HG03045 (cell line): ENCODE measurements around the gene TREM2.
A peak's percentile ranks its signal among the peaks of the same experiment; 100 is the strongest.

Source experiments
- ATAC-seq: cut with Tn5 transposase; IDR thresholded peaks from one replicate; pipeline ENCODE4 v1.9.1; 2021; ENCODE audit warnings: mild to moderate bottlenecking, moderate library complexity; ENCODE audit not compliant: unreplicated experiment

The TREM2 gene

DNA sequence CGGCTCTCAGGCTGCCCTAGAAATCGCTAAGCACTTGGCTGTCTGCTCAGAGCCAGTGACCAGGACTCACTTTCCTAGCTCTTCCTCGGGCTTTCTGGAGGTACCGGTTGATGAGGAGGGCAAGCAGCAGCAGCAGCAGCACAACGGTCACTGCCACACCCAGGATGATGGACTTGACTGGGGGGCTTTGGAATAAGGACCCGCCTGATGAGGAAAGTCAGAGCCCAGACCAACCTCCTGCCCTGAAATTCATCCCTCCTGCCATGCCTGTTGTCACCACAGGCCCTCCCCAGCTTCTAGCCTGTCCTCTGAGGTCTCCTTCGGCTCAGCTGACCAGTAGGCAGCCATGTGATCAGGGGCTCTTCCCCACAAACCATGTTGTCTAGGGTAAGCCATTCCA is 21.8 kb upstream of the TREM2 start:
- ATAC-seq, result no peak

DNA sequence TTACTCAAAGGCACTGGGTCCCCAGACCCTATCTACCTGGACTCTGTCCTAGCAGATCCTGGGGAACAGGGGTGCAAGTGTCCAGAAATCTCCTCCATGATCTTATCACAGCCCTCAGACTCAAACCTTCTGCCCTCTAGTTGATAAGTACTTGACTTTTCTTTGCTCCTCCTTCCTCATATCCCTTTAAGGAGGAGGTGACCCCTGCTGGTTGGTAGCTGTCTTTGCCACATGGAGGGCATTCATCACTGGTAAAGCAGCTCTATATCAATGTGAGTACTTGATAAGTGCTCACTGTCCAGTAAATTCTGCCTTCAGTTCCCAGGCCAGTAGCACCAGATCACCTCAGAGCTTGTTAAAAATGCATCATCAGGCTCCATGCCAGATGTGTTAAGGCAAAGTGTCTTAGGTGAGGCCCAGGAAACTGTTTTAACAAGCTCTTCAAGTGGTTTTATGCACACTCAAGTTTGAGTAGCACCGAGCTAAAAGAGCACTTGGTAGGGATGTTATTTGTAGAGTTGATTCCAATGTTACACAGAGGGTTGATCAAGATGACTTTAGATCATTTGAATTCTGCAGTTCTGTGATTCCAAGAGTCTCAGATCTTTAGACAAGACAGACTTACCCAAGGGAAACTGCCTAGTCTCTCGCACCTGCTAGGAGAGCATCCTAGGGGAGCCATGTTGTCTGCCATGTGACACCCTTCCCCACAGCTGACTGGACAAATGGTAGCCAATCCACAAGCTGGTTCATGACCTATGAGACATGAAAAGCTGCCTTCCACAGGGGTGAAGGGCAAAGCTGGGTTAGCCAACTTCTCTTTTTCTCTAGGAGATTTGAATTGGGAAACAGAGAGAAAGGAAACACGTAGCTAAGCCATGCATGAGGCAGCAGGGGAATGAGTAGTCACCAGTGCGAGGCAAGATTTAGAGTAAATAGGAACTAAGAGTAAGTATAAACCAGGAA is 19.4 kb upstream of the TREM2 start:
- peak; percentile 70 for ATAC-seq

DNA sequence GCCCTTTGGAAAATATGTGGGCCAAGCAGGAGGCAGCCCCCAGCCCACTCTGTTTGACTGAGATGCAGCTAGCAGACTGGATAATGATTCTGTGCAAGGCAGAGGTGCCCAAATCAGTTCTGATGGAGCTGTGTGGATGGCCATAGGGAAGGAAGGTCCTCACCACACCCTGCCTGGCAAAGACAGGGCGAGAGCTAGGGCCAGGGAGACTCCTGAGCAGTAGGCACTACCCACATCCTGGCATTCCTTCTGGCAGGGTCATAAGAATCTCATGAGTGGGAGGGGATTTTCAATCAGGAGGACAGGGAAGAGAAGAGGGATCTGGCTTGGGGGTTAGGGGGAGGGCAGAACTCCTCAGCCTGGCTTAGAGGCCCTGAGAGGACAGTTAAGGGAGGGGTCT is 18.6 kb upstream of the TREM2 start:
- ATAC-seq, result no peak

DNA sequence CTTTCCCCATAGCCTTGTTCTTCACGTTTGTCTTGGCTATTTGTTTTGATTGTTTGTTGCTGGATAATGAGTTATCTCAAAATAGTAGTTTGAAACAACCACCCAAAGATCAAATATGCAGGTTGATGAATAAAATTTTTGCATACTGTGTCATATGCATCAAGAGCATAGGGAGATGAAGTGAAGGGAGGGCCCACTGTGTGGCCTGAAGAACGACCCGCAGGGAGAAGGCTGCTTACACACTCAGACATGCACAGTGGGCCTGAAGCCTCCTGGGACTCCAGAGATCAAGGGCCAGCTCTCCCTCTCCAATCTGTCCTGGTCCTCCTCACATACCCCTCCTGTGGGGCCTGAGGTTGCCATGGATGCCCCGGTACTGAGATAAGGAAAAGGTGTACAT is 16.2 kb upstream of the TREM2 start:
- no peak for ATAC-seq

DNA sequence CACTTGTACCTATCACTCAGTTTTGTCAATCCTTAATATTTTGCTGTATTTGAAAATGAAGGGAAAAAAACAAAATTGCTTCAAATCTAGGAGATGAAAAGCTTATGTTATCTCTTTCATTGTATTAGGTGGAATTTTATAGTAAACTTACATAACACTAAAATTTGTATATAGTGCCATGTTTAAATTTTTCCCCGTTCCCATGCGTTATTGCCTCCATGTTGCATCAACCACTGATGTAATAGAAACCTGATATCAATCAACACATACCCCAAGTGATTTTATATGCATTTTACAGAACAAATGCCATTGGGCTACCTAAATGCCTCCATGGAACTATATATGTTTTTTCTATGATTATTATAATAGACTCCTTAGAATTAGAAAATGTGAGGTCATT is 14.8 kb upstream of the TREM2 start:
- ATAC-seq, result no peak

DNA sequence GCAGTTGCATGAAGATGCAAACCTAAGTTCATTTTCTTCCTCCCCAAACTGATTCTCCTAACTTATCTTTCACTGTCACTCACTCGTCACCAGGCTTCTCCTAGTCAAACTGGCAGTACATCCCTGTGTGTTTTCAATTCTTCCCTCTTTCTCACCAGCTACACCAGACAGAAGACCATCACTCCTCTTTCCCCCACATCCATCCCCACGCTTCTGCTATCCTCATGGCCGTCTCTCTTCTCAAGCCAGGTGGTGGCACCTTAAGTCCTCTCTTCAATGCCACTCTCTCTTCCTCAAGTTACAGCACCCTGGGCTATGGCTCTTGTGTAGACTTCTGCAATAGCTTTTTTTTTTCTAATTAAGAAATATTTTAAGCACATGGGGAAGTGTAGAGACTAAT is 14.4 kb upstream of the TREM2 start:
- ATAC-seq, result no peak

DNA sequence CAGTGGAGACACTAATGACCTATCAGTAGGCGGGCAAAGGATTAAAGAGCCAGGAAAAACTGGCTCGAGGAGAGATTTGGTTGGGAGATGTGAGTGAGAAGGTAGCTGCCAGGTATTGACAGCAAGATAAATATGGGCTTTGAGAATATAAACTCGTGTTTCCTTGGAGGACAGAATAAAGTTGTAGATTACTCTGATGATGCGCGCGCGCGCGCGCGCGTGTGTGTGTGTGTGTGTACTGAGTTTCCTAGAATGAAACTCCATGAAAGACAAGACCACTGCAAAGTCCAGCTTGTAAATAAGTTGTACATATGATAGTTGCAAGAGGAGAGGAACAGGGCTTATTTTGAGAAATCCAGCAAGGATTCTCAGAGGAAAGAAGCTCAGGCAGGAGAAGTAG is 13.3 kb upstream of the TREM2 start:
- ATAC-seq, result no peak

DNA sequence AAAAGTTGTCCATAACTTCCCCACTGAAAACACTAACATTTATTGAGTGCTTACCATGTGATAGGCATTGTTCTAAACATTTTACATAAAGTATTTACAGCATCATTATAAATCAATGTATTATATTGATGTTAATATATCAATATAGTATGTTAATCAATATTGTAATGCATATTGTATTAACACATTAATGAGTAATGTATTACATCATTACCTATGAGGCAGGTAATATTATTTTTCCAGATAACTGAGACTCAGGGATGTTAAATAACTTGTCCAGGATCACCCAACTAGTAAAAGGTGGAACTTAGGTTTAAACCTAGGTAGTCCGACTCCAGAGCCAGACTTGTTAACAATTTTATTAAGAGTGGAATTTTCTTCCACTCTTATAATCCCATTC is 12.2 kb upstream of the TREM2 start:
- ATAC-seq, result no peak

DNA sequence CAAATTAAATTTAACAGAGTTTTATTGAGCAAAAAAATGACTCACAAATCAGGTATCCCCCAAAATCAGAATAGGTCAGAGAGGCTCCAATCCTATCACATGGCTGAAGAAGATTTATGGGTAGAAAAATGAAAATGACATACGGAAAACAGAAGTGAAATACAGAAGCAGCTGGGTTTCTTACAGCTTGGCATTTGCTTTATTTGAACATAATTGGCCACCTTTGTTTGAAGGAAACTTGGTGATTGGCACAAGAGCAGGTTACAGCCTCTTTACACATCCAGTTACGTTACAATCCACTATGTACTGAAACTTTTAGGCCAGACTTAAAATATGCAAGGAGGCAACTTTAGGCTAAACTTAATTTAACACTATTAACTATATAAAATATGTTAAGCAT is 11.7 kb upstream of the TREM2 start:
- ATAC-seq, result no peak

DNA sequence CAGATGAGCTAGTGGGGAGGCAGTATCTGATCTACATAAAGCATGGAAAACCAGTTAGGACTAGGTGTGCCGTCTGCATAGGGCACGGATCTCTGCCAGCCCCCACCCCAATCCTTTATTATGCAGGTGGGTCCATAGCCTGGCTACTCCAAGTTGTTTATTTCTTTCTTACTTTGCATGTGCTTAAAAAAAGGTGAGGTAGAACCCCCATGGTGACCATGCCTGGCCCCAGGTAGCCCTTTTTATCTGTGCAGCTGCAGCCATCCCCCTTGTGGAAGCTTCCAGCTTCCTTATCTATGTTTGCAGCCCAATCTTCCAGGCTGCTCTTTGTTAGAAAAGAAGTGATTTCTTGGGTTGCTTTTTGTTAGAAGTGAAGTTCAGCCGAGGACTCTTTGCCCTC is 9.0 kb upstream of the TREM2 start:
- ATAC-seq, result no peak

DNA sequence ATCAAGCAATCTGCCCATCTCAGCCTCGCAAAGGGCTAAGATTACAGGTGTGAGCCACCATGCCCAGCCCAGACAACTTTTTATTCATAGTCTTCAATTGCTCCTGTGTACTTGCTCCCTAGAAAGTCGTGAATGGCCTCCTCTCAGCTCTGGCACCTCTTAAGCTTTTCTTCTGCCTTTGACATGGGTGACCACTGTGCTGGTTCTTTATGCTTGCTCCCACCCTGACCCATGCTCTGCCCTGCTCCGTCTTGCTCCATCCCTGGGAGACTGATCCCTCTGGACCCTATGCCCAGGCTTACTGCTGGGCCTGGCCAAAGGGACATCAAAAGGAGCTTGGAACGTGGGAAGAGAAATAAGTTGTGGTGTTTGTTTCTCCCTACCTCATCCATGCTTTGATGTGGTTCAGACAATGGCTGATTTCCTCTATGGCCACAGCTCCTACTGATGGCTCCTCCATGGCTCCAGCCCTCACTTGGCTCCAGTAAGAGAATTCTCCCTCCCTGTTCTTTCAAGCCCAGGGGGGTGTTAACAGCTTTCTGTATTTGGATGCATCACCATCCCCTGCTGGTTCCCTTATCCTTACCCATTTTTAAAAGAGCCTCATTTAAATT is 7.7 kb upstream of the TREM2 start:
- no peak for ATAC-seq

DNA sequence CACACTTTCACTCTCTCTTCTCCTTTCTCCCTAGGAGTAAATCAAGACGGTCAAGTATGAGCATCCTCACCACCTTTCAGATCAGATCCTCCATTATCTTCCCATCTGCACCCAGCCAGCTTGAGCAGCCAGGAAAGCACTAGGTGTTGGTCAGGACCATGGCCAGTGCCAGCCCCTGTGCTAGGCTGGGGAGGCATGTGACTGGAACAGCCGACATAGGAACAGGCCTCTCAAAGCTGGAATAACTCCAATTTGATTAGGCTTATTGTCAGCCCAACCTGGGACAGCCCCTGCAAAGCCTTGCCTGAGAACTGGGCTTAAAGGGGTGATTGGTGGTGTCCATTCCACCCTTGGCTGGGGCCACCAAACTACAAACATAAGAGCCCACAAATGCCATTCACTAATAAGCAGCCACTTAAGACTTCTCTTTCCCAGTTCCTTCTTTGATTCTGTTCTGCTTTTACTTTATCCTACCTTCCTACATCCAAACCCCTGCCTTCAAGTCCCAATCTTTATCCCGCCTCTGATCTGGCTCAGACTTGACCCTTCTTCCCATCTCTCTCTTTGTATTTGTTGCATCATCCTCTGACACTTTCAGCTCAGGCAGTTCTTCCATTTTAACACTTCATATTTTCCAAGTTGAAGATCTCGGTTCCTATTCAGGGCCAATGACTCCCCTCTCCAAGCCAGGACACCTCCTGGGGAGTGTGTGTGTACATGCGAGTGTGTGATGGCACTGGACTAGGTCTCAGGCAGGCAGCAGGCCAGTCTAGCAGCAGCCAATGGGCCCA is 4.5 kb upstream of the TREM2 start:
- no peak for ATAC-seq

DNA sequence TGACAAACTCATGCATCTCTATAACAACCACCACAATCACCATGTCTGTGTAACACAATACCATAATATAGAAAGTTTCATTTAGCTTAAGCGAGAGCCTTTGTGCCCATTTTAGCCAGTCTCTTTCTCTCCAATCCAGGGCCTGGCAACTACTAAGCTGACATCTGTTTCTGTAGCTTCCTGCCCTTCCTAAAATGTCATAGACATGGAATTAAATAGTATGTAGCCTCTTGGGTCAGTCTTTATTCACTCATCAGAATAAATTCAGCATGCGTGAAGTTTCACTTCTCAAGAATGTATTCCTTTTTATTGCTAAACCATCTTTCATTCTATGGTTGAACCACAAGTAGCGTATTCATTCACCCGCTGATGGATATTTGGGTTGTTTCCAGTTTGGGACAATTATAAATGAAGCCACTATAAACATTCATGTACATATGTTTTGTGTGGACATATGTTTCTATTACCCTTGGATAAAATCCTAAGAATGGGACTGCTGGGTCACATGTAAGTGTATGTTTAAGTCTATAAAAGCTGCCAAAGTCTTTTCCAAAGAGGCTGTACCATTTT is 1.7 kb upstream of the TREM2 start:
- ATAC-seq, result no peak

DNA sequence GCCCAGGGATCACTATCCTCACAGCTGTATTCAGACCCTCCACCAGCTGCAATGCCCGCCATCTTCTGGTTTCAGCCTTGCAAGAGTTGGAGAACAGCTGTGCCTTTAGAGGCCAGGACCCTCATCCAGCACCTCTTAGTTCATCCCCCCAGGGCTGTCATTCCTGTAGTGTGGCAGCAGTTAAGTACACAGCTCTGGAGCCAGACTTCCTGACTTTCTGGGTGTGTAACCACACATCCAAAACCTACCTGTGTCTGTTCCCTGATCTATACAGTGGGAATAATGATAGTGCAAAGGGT is 452 bp upstream of the TREM2 start:
- ATAC-seq, result no peak

DNA sequence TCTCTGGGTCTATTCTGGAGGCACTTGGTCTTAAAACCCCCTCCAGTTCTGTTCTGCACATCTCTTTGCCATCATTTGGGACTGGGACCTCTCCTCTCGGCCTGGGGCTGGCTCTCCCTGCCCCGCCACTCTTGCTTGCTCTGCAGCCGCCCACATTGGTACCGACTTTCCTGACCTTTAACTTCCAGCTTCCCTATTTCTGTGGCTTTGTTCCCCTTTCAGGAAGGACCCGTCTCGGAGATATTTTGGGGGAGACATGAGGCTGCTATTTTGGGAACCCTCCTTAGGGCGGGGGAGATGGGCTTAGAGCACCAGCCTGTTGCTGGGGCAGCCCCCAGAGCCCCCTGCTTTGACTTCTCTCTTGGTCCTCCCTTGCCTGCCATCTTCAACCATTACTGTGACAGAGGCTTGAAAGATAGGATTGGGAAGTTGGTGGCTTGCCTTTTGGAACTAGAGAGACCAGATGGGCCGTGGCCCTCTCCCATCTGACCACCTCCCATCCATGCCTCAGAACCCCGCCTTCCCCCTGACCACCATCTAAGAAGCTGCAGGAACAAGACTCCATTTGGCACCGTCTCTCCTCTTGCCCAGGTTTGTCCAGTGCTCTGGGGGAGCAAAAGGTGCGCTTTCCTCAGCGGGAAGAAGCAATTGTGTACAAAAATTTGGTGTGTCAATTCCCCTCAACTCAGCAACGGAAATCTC is 914 bp downstream of the TREM2 start:
- ATAC-seq, result no peak

DNA sequence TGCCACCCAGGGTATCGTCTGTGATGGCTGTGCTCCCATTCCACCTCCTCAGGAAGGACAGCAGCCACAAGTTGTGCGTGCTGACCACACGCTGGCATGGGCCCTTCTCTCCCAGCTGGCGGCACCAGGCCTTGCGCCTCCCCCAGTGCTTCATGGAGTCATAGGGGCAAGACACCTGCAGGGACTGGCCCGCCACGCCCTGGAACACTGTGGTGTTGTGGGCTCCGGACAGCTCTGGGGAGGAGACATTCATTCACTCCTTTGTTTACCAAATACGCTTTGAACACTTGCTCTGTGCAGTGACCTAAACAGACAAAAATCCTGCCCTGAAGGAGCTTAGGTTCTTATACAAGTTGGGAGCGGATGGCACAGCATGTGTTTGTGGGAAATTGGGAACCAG is 1.5 kb downstream of the TREM2 start:
- no peak for ATAC-seq

DNA sequence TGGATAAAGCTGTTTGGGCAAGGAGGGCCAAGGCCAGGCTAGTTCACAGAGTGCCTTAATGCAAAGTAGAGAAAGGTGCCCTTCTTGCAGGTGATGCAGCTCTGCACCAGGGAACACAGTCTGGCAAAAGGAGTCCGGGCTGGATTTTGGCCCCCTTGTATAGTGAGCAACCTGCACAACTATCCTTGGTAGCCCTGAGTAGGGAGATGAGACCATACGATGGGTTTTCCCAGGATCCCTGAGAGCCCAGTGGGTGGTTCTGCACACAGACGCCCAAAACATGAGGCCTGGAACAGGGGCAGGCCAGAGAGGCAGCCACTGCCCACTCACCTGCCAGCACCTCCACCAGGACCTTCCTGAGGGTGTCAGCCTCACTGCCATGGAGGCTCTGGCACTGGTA is 2.0 kb downstream of the TREM2 start:
- ATAC-seq, result no peak

DNA sequence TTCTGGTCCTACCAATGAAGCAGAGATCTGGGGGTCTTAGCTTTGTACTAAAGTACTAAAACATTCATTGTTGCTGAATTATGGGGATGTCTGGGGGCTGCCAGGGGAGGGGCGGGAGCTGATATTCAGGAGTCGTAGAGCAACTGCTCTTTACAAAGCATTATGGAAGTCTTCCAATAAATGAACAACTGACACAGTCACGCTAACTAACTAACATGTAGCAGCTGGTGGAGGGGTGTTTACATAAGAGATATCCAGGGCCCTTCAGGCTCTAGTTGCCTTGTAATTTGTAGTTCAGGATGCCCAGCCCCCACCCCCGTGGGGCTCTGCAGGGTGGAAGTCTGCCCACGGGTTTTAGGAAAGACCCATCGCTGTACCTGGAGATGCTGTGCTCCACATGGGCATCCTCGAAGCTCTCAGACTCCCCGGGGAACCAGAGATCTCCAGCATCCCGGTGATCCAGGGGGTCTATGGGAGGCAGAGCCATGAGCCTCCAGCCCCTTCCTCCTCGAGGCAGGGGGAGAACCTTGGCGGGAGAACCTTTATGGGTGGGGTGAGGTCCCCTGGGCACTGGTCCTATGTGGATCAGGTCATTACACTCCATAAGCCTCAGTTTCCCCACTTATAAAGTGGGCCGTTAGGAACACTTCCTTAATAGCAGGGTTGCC is 3.4 kb downstream of the TREM2 start:
- ATAC-seq, result no peak

DNA sequence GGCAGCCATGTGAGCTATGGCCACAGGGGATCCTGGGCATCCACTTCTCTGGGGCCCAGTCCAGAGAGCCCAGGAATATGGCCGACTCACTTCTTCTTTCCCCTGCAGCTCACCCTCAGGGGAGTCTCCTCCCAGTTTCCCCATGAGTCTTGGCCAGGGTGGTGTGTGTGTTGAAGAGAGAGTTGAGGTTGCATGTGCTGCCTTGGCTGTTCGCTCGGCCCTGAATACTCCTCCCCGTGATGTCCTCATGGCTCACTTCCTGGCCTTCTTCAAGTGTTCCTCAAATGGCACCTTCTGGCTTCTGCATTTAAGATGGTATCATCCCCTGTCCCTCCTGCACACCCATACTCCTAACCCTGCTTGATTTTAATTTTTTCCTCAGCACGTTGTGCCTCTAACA is 5.6 kb downstream of the TREM2 start:
- no peak for ATAC-seq

DNA sequence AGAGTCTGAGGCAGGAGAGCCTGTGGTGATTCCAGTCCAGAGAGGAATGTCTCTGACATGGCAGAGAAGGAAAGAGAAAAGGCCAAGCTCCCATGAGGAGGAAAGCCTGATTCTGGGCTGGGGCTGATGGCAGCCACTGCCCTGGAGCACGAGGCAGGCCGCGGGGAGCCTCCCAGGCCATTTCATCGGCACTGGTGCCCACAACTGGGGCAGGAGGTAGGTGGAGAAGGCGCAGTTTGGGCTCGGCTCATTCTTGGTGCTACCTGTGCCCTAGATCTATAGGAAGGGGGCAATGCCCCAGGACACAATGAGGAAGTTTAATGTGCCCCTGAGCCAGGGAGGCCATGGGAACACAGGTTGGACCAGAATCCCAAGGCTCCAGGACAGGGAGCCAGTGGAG is 6.1 kb downstream of the TREM2 start:
- ATAC-seq, result no peak
